CD4-positive, alpha-beta T cell treated with Interleukin-12 subunit alpha and Interleukin-12 subunit beta, for 1 hour (primary cell): ENCODE results near the gene HSPA1L.
"Not testable (repeated sequence)": the region's sequence is repeated elsewhere in the genome, so short reads cannot be mapped to it uniquely, and the experiment has no call there.

Experiments
- DNase-seq: peaks from one replicate; pipeline ENCODE4 v3.0.0-alpha.2; 2020

HSPA1L gene

GRCh38 chr6:31836474-31837368, 21.6 kb upstream of the HSPA1L start:
- DNase-seq: no peak

GRCh38 chr6:31836047-31836473, 21.0 kb upstream of the HSPA1L start:
- DNase-seq: no peak

DNA sequence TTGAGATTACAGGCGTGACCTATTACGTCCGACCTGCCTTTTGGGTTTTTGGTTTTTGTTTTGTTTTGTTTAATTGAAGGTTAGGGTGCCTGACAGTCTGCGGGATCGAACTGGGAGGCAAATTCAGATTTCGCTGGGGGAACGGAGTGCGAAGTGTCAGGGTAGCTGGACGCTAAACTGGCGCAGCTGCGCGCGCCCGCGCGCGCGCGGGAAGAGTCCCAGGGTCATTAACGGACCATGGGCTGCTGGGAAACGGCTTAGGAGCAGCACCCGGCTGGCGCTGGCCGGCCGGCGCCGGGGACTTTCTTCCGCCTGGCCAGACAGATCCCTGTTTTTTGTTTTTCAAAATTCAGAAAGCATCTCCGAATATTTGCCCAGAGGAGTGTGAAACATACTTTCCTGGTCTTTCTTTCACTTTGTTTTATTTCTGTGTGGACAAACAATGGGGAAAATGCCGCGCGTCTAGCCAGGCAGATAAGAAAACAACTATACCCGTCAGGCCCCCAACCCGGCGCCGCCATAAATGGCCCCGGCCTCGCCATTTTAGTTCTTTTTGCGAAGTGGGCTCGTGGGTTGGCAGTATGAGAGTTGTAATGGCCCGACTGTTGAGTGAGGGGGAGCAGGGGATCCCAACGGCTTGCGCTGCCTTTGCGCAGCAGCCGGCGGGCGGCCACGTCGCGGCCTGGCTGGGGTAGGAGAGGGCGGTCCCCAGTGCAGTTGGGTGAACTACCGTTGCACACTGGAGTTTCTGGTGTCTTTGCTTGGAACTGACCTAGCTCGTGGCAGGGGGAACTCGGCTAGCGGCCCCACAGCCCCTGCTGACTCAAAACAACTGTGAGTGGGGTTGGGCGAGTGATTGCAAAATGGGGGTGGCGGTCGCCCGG, 19.5 kb upstream of the HSPA1L start:
- DNase-seq: peak; percentile 85

DNA sequence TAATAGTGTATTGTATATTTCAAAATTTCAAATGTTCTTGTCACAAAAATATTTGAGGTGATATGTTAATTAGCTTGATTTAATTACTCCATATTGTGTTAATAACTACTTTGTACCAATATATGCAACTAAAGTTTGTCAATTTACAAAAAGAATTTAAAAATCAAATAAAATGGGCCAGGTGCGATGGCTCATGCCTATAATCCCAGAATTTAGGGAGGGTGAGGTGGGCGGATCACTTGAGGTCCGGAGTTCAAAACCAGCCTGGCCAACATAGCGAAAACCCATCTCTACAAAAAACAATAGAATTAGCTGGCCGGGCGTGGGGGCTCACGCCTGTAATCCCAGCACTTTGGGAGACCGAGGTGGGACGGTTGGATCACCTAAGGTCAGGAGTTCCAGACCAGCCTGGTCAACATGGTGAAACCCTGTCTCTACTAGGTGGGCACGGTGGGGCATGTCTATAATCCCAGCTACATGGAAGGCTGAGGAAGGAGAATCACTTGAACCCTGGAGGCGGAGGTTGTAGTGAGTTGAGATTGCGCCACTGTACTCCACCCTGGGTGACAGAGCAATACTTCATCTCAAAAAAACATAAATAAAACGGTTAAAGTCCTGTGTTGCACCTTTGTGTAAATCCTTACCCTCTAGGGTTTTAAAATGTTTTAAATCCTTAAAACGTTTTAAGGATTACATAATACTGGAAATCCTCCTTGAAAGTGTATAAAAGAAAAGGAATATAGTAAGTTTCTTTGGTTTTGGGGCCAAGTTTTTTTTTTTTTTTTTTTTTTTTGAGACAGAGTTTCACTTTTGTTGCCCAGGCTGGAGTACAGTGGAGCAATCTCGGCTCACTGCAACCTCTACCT, 16.5 kb upstream of the HSPA1L start:
- no peak for DNase-seq

DNA sequence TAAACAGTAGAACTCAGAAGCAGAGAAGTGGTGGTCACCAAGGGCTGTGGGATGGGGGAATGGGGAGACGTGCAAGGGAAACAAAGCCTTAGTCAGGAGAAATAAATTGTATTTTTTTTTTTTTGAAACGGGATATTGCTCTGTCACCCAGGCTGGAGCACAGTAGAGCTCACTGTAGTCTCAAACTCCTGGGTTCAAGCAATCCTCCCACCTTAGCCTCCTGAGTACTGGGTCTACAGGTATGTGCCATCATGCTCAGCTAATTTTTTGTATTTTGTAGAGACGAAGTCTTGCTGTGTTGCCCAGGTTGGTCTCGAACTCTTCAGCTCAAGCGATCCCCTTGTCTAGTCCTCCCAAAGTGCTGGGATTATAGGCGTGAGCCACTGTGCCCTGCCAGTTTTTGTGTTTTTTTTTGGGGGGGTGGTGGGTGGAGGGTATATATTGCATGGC, 15.8 kb upstream of the HSPA1L start:
- no peak for DNase-seq

DNA sequence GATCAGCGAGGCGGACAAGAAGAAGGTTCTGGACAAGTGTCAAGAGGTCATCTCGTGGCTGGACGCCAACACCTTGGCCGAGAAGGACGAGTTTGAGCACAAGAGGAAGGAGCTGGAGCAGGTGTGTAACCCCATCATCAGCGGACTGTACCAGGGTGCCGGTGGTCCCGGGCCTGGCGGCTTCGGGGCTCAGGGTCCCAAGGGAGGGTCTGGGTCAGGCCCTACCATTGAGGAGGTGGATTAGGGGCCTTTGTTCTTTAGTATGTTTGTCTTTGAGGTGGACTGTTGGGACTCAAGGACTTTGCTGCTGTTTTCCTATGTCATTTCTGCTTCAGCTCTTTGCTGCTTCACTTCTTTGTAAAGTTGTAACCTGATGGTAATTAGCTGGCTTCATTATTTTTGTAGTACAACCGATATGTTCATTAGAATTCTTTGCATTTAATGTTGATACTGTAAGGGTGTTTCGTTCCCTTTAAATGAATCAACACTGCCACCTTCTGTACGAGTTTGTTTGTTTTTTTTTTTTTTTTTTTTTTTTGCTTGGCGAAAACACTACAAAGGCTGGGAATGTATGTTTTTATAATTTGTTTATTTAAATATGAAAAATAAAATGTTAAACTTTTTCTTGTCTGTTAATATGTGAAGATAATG, 14.7 kb upstream of the HSPA1L start:
- DNase-seq: peak; percentile 63

DNA sequence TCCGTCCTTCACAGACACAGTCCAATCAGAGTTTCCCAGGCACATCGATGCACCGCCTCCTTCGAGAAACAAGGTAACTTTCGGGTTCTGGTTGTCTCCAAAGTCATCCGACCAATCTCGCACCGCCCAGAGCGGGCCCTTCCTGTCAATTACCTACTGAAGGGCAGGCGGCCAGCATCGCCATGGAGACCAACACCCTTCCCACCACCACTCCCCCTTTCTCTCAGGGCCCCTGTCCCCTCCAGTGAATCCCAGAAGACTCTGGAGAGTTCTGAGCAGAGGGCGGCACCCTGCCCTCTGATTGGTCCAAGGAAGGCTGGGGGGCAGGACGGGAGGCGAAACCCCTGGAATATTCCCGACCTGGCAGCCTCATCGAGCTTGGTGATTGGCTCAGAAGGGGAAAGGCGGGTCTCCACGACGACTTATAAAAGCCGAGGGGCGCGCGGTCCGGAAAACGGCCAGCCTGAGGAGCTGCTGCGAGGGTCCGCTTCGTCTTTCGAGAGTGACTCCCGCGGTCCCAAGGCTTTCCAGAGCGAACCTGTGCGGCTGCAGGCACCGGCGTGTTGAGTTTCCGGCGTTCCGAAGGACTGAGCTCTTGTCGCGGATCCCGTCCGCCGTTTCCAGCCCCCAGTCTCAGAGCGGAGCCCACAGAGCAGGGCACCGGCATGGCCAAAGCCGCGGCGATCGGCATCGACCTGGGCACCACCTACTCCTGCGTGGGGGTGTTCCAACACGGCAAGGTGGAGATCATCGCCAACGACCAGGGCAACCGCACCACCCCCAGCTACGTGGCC, 12.4 kb upstream of the HSPA1L start, which contains the start of gene HSPA1B:
HSPA1B (plus strand) TSS at position 453 of the 794 bp plus-strand sequence; CDS start at position 666, 213 bp downstream.
- DNase-seq: peak; percentile 94

GRCh38 chr6:31826793-31827285, 11.8 kb upstream of the HSPA1L start:
- no peak for DNase-seq

- DNase-seq: no peak
These were observed 10.5 kb upstream of the HSPA1L start for GRCh38 chr6:31825553-31825952.

DNA sequence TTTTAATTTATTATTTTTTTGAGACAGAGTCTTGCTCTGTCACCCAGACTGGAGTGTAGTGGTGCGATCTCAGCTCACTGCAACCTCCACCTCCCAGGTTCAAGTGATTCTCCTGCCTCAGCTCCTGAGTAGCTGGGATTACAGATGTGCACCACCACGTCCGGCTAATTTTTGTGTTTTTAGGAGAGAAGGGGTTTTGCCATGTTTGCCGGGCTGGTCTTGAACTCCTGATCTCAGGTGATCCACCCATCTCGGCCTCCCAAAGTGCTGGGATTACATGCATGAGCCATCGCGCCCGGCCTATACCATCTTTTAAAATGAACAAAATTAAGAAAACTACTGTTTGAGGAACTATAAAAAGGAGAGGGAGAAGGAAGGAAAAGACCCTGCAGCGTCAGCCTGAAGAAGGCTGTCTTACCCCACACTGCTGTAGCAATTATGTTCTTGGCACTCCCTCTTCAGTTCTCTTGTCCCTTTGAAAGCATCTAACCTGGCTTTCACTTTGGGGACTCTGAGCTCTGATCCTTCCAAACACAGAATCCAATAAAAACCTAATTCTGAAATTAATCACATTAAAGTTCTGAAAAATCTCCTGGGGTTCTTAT, 8.6 kb upstream of the HSPA1L start:
- DNase-seq: not testable (repeated sequence)

DNA sequence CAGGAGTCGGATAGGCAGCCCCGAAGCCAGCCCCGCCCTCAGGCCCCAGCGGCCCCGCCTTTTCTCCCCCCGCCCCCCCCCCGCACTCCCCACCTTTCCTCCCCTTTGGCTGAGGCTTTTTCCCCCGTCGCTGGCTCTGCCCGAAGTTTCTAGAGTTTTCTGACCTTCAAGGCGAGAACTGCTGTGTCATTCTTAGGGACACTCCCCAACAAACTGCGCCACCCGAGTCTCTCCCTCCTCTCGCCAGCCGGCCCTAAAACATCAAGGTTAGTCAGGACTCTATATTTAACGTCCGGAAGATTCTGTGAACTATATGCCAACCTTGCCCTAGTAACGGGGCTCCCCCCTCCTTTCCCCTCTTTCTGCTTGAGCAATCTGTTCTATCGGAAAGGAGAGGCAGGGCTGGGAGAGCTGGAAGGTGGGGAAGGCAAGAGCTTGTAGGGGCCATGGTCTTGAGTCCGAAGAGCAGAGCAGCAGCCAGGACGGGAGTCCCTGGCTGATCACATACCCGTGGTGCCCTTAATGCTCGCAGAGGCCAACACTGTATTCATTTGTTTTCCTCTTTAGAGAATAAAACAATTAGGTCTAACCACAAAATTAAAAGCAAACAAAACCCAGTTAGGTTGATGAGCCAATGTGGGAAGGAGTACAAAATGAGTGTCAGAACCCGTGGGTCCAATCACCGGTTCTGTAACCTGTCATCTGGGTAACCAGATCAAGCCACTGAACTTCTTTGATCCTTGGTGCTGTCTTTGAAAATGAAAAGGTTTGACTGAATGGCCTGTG, 7.1 kb upstream of the HSPA1L start:
- DNase-seq: peak; percentile 79

DNA sequence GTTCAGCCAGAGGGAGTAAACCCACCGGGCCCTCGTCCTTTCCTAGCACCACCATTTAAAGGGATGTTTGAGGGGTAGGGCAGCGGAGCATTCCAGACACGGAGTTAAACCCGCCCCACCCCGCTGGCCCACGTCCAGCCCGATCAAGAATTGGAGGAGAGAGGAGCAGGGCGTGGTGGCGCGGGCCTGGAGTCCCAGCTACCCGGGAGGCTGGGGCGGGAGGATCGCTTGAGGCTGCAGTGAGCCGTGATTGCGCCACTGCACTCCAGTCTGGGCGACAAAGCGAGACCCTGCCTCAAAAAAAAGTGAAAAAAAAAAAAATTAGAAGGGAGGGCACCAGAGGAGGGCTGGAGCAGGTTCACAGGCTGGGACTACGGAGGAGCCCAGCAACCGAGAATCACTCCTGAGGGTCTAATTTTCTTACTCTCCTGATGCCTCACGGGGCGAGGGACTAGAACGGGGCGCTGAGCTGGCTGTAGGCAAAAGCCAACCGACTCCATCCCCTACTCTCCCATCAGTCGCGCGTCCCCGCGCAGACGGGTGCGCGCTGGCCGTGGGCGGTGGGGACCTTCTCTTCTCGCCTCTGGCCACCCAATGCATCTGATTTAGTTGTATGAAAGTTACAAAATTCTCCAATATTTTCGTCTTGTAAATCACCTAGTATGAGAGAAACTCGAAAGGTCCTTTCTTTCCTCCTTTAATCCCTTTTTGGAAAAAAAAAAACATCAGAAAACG, 6.4 kb upstream of the HSPA1L start:
- DNase-seq: no peak

DNA sequence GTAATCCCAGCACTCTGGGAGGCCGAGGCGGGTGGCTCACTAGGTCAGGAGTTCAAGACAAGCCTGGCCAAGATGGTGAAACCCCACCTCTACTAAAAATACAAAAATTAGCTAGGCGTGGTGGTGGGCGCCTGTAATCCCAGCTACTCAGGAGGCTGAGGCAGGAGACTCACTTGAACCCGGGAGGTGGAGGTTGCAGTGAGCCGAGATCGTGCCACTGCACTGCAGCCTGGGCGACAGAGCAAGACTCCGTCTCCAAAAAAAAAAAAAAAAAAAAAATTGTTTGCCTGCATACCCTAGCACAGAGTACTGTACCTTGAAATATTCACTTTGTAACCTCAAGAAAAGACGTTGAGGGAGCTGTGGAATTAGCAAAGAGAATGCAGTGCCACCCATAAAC, 5.3 kb upstream of the HSPA1L start:
- not testable (repeated sequence) for DNase-seq

DNA sequence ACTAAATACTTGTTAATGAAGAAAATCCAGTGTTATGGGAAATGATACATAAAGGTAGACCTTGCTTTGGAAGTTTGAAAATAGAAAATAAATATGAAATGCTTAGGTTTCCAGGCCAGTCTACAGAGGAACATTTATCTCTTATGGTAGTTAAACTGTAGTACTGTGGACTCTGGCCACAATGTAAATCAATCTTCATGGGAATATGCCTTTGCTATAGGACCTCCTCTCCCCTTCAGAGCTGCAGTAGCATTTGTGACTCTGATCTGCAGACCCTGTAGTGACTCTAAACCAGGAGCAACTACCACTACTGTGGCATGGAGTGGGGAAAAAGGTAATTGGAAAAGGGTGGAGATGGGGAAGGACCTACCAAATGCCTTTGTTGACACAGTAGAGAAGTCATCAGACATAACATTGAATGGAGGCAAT, 4.8 kb upstream of the HSPA1L start:
- DNase-seq: no peak

DNA sequence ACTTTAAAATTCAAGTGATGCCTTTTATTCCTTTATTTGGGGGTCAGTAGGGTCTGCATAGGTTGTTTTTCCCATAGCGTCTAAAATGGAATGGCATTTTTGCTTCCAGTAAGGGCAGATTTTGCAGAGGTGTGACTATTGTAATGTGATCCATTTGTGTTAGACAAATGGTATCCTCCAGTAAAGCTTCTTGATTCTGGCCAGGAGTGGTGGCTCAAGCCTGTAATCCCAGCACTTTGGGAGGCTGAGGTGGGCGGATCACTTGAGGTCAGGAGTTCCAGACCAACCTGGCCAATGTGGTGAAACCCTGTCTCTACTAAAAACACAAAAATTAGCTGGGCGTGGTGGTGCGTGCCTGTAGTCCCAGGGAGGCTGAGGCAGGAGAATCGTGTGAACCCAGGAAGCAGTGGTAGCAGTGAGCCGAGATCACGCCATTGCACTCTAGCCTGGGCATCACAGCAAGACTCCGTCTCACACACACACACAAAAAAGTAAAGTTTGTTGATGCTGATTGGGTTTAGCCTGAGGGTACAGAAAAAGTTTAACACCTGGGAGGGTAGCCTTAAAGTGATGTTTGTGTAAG, 2.9 kb upstream of the HSPA1L start:
- not testable (repeated sequence) for DNase-seq

DNA sequence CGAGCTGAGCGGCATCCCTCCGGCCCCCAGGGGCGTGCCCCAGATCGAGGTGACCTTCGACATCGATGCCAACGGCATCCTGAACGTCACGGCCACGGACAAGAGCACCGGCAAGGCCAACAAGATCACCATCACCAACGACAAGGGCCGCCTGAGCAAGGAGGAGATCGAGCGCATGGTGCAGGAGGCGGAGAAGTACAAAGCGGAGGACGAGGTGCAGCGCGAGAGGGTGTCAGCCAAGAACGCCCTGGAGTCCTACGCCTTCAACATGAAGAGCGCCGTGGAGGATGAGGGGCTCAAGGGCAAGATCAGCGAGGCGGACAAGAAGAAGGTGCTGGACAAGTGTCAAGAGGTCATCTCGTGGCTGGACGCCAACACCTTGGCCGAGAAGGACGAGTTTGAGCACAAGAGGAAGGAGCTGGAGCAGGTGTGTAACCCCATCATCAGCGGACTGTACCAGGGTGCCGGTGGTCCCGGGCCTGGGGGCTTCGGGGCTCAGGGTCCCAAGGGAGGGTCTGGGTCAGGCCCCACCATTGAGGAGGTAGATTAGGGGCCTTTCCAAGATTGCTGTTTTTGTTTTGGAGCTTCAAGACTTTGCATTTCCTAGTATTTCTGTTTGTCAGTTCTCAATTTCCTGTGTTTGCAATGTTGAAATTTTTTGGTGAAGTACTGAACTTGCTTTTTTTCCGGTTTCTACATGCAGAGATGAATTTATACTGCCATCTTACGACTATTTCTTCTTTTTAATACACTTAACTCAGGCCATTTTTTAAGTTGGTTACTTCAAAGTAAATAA, 2.2 kb upstream of the HSPA1L start:
- peak; percentile 56 for DNase-seq

DNA sequence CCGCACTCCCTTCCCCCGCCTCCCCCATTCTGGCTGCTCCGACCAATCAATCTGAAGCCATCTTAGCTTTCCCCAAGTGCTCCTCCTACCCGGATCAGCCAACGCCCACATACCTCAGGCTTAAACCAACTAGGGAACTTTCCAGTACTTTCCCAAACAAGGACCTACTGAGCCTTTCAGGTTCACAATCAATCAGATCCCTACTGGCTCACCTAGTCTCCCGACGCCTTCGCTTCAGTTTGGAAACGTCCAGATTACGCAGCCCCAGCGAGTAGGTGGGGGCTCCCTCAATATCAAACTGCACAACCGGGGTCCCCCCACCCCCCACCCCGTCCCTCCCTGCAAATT, 432 bp downstream of the HSPA1L start:
- peak; percentile 76 for DNase-seq

DNA sequence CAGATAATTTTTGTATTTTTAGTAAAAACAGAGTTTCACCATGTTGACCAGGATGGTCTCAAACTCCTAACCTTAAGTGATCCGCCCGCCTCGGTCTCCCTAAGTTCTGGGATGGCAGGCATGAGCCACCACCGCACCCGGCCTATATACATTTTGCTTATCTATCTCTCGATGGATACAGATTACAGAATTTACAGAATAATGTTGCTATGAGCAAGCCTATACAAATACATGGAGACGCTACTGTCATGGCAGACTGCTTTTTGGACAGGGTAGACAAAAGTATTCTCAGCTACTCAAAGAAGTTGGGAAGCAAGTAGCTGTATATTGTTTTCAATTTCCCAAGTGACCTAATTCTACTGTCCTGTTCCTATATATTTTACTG, 1.6 kb downstream of the HSPA1L start:
- no peak for DNase-seq
